IMR-90 (cell line): ENCODE results near the gene DCTN5. TPM values are rescaled to one million over a fixed set of nuclear protein-coding genes. Genes with fewer than 3 reads are reported as not detected.

ENCODE experiments used
- ATAC-seq: fragments of 200-7000 bp; cut with Tn5 transposase; 2 replicates; pipeline ENCODE4 v1.9.1; 2020; ENCODE audit warnings: low read depth, mild to moderate bottlenecking, moderate library complexity
- BruUV-seq: library from RNA; stranded (reverse); fragments of 400-500 nt; replicated peaks from 2 replicates; lab custom pipeline; 2021; lab: Mats Ljungman, UMichigan
- CTCF ChIA-PET: fragments of 300-600 bp; formaldehyde crosslinking; extraction: SDS; loops from one replicate; lab custom pipeline; 2021; ENCODE audit warnings: antibody characterized with exemption; lab: Yijun Ruan, JAX
- POLR2A ChIA-PET: fragments of 300-600 bp; sonication (Branson Sonifier 250); formaldehyde crosslinking; loops from one replicate; lab custom pipeline; 2022; ENCODE audit warnings: antibody characterized with exemption; ENCODE audit not compliant: unreplicated experiment; lab: Charles Lee
- DNase-seq: peaks from one replicate; pipeline ENCODE4 v3.0.0; 2013
- H2AFZ ChIP-seq: replicated peaks from 2 replicates; pipeline ENCODE3; 2013; ENCODE audit warnings: low read length, mild to moderate bottlenecking; ENCODE audit not compliant: poor library complexity
- H2AK5ac ChIP-seq: 2 replicates; pipeline ENCODE4 v1.6.1; 2013; ENCODE audit warnings: low read depth, low read length, inconsistent platforms
- H2AK9ac ChIP-seq: replicated peaks from 2 replicates; pipeline ENCODE3; 2013; ENCODE audit warnings: mild to moderate bottlenecking, low read depth, low read length, moderate library complexity; ENCODE audit not compliant: poor library complexity
- H2BK120ac ChIP-seq: 2 replicates; pipeline ENCODE4 v1.6.1; 2013; ENCODE audit warnings: low read depth, low read length, inconsistent platforms
- H2BK15ac ChIP-seq: 3 replicates; pipeline ENCODE4 v1.6.1; 2013; ENCODE audit warnings: low read depth, low read length, inconsistent platforms
- H2BK20ac ChIP-seq: 2 replicates; pipeline ENCODE4 v1.6.1; 2013; ENCODE audit warnings: low read depth, mild to moderate bottlenecking, inconsistent platforms, low read length, moderate library complexity
- H2BK5ac ChIP-seq: 2 replicates; pipeline ENCODE4 v1.6.1; 2013; ENCODE audit warnings: mild to moderate bottlenecking, low read depth, low read length, inconsistent platforms; ENCODE audit not compliant: poor library complexity, severe bottlenecking
- H3K14ac ChIP-seq: replicated peaks from 2 replicates; pipeline ENCODE4 v1.6.1; 2013; ENCODE audit warnings: low read depth, low read length, inconsistent platforms
- H3K18ac ChIP-seq: 2 replicates; pipeline ENCODE4 v1.6.1; 2013; ENCODE audit warnings: low read depth, low read length, control low read depth
- H3K23ac ChIP-seq: 2 replicates; pipeline ENCODE4 v1.6.1; 2013; ENCODE audit warnings: low read depth, low read length, inconsistent platforms
- H3K27ac ChIP-seq: 2 replicates; pipeline ENCODE4 v1.5.1; 2013; ENCODE audit warnings: mild to moderate bottlenecking, control low read depth, low read length; ENCODE audit not compliant: insufficient read depth
- H3K27me3 ChIP-seq: 2 replicates; pipeline ENCODE4 v1.6.1; 2013; ENCODE audit warnings: low read length; ENCODE audit not compliant: control insufficient read depth, insufficient read depth
- H3K36me3 ChIP-seq: 2 replicates; pipeline ENCODE4 v1.6.1; 2013; ENCODE audit warnings: low read length, mixed read lengths; ENCODE audit not compliant: control insufficient read depth, insufficient read depth
- H3K4ac ChIP-seq: 2 replicates; pipeline ENCODE4 v1.6.1; 2013; ENCODE audit warnings: low read depth, low read length, inconsistent platforms
- H3K4me1 ChIP-seq: 2 replicates; pipeline ENCODE4 v1.6.1; 2013; ENCODE audit warnings: low read length, mixed read lengths; ENCODE audit not compliant: control insufficient read depth, insufficient read depth
- H3K4me2 ChIP-seq: 2 replicates; pipeline ENCODE4 v1.6.1; 2013; ENCODE audit warnings: low read depth, mild to moderate bottlenecking, control low read depth, low read length, moderate library complexity
- H3K4me3 ChIP-seq: 2 replicates; pipeline ENCODE4 v1.5.1; 2013; ENCODE audit warnings: low read depth, mild to moderate bottlenecking, control low read depth, low read length, moderate library complexity; ENCODE audit not compliant: insufficient read depth
- H3K56ac ChIP-seq: 2 replicates; pipeline ENCODE4 v1.6.1; 2013; ENCODE audit warnings: low read length, inconsistent platforms; ENCODE audit not compliant: insufficient read depth; ENCODE audit errors: extremely low read depth
- H3K79me1 ChIP-seq, 2 experiments: 2 replicates each; pipeline ENCODE4 v1.6.1; 2013; ENCODE audit warnings: low read length in 2 of 2, inconsistent platforms in 1 of 2, low read depth in 1 of 2
- H3K9ac ChIP-seq: 2 replicates; pipeline ENCODE4 v1.6.1; 2013; ENCODE audit warnings: low read depth, low read length, control low read depth
- H3K9me1 ChIP-seq: 2 replicates; pipeline ENCODE4 v1.6.1; 2013; ENCODE audit warnings: low read length, inconsistent platforms; ENCODE audit not compliant: insufficient read depth
- H3K9me3 ChIP-seq: 2 replicates; pipeline ENCODE4 v1.6.1; 2013; ENCODE audit warnings: low read length; ENCODE audit not compliant: control insufficient read depth, insufficient read depth
- H4K20me1 ChIP-seq: 2 replicates; pipeline ENCODE4 v1.6.1; 2013; ENCODE audit warnings: low read length, inconsistent platforms; ENCODE audit not compliant: insufficient read depth
- H4K5ac ChIP-seq: 2 replicates; pipeline ENCODE4 v1.6.1; 2013; ENCODE audit warnings: mild to moderate bottlenecking, low read depth, low read length, control low read depth
- H4K8ac ChIP-seq, 2 experiments: 2 replicates each; pipeline ENCODE4 v1.6.1; 2013; ENCODE audit warnings: low read depth in 2 of 2, low read length in 2 of 2, control low read depth in 1 of 2, inconsistent platforms in 1 of 2
- H4K91ac ChIP-seq: 2 replicates; pipeline ENCODE4 v1.6.1; 2013; ENCODE audit warnings: low read depth, low read length, inconsistent platforms; ENCODE audit not compliant: insufficient read depth
- BHLHE40 ChIP-seq: fragments of 150-350 bp; IDR thresholded peaks from 2 replicates; pipeline ENCODE4 v1.6.1; 2016; ENCODE audit warnings: mild to moderate bottlenecking, low read depth, low read length
- CEBPB ChIP-seq: IDR thresholded peaks from 2 replicates; pipeline ENCODE4 v1.6.1; 2012; ENCODE audit warnings: low read depth, low read length, improper control_type of control experiment
- CHD1 ChIP-seq: IDR thresholded peaks from 2 replicates; pipeline ENCODE4 v1.6.1; 2012; ENCODE audit warnings: low read depth, low read length, improper control_type of control experiment
- CTCF ChIP-seq: conservative IDR thresholded peaks from 2 replicates; pipeline ENCODE4 v1.5.1; 2012; ENCODE audit warnings: mild to moderate bottlenecking, low read depth, low read length, improper control_type of control experiment
- FOS ChIP-seq: fragments of 150-350 bp; IDR thresholded peaks from 2 replicates; pipeline ENCODE4 v1.6.1; 2016; ENCODE audit warnings: low read depth, low read length
- MAZ ChIP-seq: IDR thresholded peaks from 2 replicates; pipeline ENCODE4 v1.6.1; 2012; ENCODE audit warnings: low read depth, mild to moderate bottlenecking, low read length, improper control_type of control experiment, moderate library complexity, borderline replicate concordance
- NFE2L2 ChIP-seq: fragments of 150-350 bp; IDR thresholded peaks from 2 replicates; pipeline ENCODE4 v1.6.1; 2016; ENCODE audit warnings: low read depth, mild to moderate bottlenecking, low read length
- POLR2A ChIP-seq: IDR thresholded peaks from 2 replicates; pipeline ENCODE4 v1.6.1; 2012; ENCODE audit warnings: mild to moderate bottlenecking, low read depth, low read length
- RAD21 ChIP-seq: IDR thresholded peaks from 2 replicates; pipeline ENCODE4 v1.6.1; 2012; ENCODE audit warnings: low read length, improper control_type of control experiment
- RCOR1 ChIP-seq: IDR thresholded peaks from 2 replicates; pipeline ENCODE4 v1.6.1; 2012; ENCODE audit warnings: mild to moderate bottlenecking, low read length, improper control_type of control experiment; ENCODE audit not compliant: insufficient replicate concordance
- SMC3 ChIP-seq: fragments of 150-350 bp; IDR thresholded peaks from 2 replicates; pipeline ENCODE4 v1.6.1; 2016; ENCODE audit warnings: low read depth, mild to moderate bottlenecking, antibody characterized with exemption, low read length, moderate library complexity
- WGBS, 2 experiments: methylation state at CpG; one replicate each; pipeline versions ENCODE4 v1.1.5 to v1.1.7; 2013; ENCODE audit warnings: missing lambda C conversion rate in 2 of 2; ENCODE audit not compliant: insufficient read length in 1 of 2; ENCODE audit errors: extremely low coverage in 2 of 2; 5-methylcytosine and 5-hydroxymethylcytosine counted together
- dilution Hi-C: fragments of 300-500 bp; cut with HindIII; formaldehyde crosslinking; loops from one replicate; pipeline ENCODE4 v1.14.3; 2018; ENCODE audit warnings: low sequenced_read_pairs; ENCODE audit not compliant: unreplicated experiment
- in situ Hi-C: fragments of 300-500 bp; cut with MboI; formaldehyde crosslinking; loops from 3 replicates; pipeline ENCODE4 v1.14.3; 2019; ENCODE audit warnings: low sequenced_read_pairs, inconsistent platforms, mixed read lengths
- intact Hi-C: fragments of 100-400 bp; cut with micrococcal nuclease; formaldehyde crosslinking; loops from 2 replicates; pipeline ENCODE4 v1.10.0; 2022
- polyA plus RNA-seq, 3 experiments: library from polyadenylated mRNA; depleted of rRNA; stranded (reverse); fragments of >200 nt; gene quantifications; 2 replicates each; pipeline ENCODE4 v1.2.3, GENCODE V29; 2012; ENCODE audit warnings: low replicate concordance in 1 of 3
- total RNA-seq: library from RNA; depleted of rRNA; stranded (reverse); fragments of >200 nt; gene quantifications from 2 replicates; pipeline ENCODE4 v1.2.3, GENCODE V29; 2012
- TF ChIP-seq, protein P1 (sequence below): fragments of 150-350 bp; IDR thresholded peaks from 2 replicates; pipeline ENCODE4 v1.6.1; 2017; ENCODE audit warnings: mild to moderate bottlenecking, antibody characterized with exemption, low read length, low read depth
- TF ChIP-seq, protein P2 (sequence below): fragments of 150-350 bp; IDR thresholded peaks from 2 replicates; pipeline ENCODE4 v1.6.1; 2016; ENCODE audit warnings: low read depth, mild to moderate bottlenecking, low read length, moderate library complexity, borderline replicate concordance

DCTN5 gene
- total and polyA plus RNA-seq, 2 of the 4 experiments (the other 2 are of a cell fraction) = 49.6 to 111 TPM

GRCh38 chr16:23615805-23616204, 25.5 kb upstream of the DCTN5 start:
- H3K18ac ChIP-seq = no peak overlapping the region
- no peak overlapping the region for H2AK9ac ChIP-seq
- DNase-seq = no peak
- no peak overlapping the region for H2AK5ac ChIP-seq
- no peak overlapping the region for H3K23ac ChIP-seq
- H2BK20ac ChIP-seq = no peak overlapping the region
- no peak overlapping the region for H2BK5ac ChIP-seq
- ChIA-PET CTCF (no interaction called here), POLR2A (no interaction called here)
- in situ Hi-C loops (no loop called here), dilution Hi-C loops (no loop called here), intact Hi-C loops (no loop called here)
- no peaks in the 10 kb centered on the region for H3K9me3 ChIP-seq
- no peak overlapping the region for H4K5ac ChIP-seq
- H2BK15ac ChIP-seq = no peak overlapping the region
- H3K4me3 ChIP-seq = no peak overlapping the region
- no peak overlapping the region for H3K4me2 ChIP-seq
- no peak overlapping the region for H4K8ac ChIP-seq
- H3K9ac ChIP-seq = no peak overlapping the region
- H3K56ac ChIP-seq = no peak overlapping the region
- H4K20me1 ChIP-seq = no peaks in the 10 kb centered on the region
- peaks cover 24% of the 10 kb centered on the region for H3K36me3 ChIP-seq
- no peak overlapping the region for H2BK120ac ChIP-seq
- no peak overlapping the region for H4K91ac ChIP-seq
- no peaks in the 10 kb centered on the region for H3K27me3 ChIP-seq
- no peaks in the 10 kb centered on the region for H3K79me1 ChIP-seq
- no peaks in the 10 kb centered on the region for H3K9me1 ChIP-seq
- H3K14ac ChIP-seq = no peak overlapping the region
- H3K4me1 ChIP-seq = no peaks in the 10 kb centered on the region
- WGBS, 2 experiments = 93% methylated on average over 9 of the region's 9 CpGs; no CpG with 5 or more reads in 1 of the 2 experiments
- H3K27ac ChIP-seq = no peak overlapping the region
- TF ChIP-seq CEBPB (no peak), RCOR1 (no peak), SMC3 (no peak), FOS (no peak), POLR2A (no peak), NFE2L2 (no peak), CHD1 (no peak), CTCF (no peak), RAD21 (no peak), BHLHE40 (no peak), MAZ (no peak)
- TF ChIP-seq, protein P1, sequence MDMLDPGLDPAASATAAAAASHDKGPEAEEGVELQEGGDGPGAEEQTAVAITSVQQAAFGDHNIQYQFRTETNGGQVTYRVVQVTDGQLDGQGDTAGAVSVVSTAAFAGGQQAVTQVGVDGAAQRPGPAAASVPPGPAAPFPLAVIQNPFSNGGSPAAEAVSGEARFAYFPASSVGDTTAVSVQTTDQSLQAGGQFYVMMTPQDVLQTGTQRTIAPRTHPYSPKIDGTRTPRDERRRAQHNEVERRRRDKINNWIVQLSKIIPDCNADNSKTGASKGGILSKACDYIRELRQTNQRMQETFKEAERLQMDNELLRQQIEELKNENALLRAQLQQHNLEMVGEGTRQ = no peak
- TF ChIP-seq, protein P2, sequence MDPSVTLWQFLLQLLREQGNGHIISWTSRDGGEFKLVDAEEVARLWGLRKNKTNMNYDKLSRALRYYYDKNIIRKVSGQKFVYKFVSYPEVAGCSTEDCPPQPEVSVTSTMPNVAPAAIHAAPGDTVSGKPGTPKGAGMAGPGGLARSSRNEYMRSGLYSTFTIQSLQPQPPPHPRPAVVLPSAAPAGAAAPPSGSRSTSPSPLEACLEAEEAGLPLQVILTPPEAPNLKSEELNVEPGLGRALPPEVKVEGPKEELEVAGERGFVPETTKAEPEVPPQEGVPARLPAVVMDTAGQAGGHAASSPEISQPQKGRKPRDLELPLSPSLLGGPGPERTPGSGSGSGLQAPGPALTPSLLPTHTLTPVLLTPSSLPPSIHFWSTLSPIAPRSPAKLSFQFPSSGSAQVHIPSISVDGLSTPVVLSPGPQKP = no peak
- BruUV-seq = no TSS peak
- H3K4ac ChIP-seq = no peak overlapping the region
- H2AFZ ChIP-seq = no peak overlapping the region
- no peak for ATAC-seq
